GM18867 (cell line): ENCODE data around the gene ADORA3.

ENCODE experiments used
- ATAC-seq: cut with Tn5 transposase; IDR thresholded peaks from one replicate; pipeline ENCODE4 v1.9.1; 2021; ENCODE audit warnings: mild to moderate bottlenecking, moderate library complexity; ENCODE audit not compliant: unreplicated experiment

The ADORA3 gene

DNA sequence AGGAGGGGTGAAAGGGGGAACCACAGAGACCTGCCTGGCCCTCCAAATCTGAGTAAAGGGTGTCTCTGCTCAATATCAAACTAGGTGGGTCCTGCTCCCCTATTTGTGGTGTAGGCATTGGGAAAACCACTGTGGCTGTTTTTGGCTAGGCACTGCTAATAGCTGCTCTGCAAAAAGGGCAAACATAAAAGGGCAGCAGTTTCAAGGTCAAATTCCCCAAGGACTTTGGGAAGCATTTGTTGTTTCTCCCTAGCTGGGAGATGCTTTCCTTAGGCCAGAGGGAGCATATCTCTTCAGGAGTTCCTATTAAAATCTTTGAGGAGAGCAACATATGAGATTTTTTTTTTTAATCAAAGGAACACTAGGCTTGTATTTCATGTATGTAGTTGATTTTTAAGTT lies 27.2 kb downstream of the ADORA3 start:
- ATAC-seq: no peak

DNA sequence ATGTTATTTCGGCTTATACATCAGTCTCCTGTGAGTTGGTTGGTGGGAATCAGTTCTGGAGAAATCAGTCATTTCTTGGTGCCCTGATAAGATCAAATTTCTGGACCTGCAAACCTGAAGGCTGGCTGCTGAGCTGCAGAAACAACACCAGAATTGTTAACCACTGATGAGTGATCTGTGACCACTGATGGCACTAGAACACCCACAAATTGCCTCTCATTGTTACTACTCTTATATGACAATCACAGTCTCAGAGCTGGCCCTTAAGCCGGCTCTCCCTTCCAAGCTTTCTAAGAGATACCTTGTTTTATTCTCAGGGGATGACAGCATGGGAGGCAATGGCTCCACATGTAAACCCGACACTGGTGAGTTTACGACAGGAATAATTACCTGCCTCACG lies 27.7 kb downstream of the ADORA3 start:
- peak; percentile 43 for ATAC-seq

DNA sequence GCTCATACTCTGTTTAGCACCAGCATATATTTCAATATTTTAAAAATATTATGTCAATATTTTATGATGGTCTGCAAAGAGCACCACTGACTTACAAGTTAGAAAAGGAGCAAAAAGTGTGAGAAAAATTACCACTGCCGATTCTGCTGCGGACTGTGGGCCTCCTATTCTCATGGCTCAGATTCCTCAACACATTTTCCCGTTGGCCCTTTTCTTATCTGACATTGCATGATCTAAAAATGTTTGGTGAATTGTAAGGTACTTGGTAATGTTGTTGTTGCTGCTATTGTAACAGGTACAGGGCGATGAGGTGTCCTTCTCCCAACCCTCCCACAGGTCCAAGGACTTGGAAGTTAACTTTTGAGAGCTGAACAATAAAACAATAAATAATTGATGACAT lies 28.9 kb downstream of the ADORA3 start:
- ATAC-seq: no peak

DNA sequence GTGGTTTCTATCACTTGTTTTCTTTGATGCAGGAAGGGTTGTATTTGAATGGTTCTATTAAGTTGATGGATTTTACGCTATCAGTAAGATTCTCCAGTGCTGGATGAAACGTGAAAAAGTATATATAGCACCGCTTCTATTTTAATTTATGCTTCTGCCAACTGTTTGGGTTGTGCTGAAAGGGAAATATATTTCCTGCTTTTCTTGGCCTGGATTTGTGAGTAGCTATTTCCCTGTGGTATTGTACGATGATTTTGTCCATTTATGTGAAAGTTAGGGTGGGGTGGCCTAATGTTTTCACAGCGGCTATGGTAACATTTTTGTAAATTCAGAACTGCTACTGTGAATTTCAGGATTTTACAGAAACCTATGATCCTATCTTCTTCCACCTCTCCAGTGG lies 29.3 kb downstream of the ADORA3 start:
- ATAC-seq: no peak

DNA sequence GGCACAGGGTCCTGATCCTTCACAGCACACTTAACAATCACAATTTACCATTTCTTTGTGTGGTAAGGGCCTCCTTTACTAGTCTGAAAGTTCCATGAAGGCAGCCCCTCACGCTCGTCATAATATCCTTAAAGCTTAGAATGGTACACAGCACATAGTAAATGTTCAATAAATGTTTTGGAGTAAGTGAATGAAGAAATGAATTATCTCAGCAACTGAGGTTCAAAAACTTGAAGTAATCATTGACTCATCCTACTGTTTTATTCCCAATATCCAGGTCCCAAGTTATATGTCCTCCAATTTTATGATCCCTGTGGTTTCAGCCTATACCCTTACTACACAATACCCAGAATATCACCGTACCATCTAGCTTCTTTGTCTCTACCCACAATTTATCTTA lies 31.9 kb downstream of the ADORA3 start:
- ATAC-seq: no peak

DNA sequence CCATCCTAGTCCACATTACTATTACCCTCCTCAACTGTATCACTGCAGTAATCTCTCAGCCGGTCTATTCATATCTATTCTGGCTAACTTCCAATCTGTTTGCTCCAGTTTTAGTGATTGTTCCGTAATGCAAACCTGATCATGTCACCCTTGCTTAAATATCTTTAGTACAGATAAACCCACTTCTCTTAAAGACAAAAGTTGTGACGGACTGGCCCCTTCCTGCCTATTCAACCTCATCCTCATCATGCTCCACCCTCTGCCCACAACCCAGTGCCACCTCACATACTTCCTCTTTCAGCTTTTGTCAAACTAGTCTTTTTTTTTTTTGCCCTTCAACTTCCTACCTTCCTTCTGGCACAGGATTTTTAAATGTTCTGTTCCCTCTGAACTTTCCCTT lies 32.4 kb downstream of the ADORA3 start:
- ATAC-seq: peak; percentile 69

DNA sequence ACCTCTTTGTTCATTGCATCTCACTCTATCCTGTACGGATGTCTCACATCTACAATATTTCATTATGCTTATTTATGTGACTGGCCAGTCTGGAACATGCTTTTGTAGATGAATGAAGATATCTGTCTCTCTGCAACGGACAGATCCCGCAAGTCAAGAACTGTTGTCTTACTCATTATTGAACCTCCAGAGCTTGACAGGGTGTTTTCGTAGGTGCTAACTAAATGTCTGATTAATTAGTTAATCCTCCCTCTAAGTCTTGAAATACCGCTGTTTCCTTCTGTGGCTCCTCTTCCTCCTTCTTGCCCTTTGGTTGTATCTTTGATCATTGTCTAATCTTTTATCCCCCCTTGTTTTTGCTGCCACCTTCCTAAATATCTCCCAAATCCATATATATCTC lies 32.8 kb downstream of the ADORA3 start:
- no peak for ATAC-seq

DNA sequence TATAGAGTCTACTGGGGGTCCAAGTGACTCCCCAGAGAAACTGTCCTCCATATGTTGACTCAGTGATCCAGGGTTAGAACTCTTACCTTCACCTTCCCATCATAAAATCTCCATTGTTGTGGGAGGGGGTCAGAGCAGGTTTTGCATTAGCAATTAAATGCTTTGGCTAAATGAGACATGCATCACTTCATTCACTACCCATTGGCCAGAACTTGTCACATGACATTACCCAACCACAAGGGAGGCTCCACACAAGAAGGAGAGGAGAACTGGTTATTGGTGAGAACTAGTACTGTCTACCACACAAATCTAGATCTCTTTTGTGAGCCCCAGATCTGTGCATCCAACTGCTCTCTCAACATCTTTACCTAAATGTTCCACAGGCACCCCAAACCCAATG lies 33.9 kb downstream of the ADORA3 start:
- ATAC-seq: no peak

DNA sequence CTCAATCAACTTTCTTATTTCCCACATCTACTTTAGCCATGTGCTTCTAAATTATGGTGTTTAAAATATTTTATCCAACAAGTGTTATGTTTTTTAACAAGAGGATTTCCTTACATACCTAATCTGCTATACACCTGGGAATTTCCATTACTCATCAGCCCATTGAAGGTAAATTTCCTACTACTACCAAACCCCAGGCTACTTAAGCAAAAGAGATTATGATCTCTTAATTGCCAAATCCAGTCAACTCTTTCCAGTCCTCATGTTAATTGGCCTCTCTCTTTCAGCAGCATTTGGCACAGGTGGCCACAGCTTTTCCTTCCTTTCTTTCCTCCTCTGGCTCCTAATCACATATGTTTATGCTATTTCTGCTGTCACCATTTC lies 34.7 kb downstream of the ADORA3 start:
- ATAC-seq: no peak

DNA sequence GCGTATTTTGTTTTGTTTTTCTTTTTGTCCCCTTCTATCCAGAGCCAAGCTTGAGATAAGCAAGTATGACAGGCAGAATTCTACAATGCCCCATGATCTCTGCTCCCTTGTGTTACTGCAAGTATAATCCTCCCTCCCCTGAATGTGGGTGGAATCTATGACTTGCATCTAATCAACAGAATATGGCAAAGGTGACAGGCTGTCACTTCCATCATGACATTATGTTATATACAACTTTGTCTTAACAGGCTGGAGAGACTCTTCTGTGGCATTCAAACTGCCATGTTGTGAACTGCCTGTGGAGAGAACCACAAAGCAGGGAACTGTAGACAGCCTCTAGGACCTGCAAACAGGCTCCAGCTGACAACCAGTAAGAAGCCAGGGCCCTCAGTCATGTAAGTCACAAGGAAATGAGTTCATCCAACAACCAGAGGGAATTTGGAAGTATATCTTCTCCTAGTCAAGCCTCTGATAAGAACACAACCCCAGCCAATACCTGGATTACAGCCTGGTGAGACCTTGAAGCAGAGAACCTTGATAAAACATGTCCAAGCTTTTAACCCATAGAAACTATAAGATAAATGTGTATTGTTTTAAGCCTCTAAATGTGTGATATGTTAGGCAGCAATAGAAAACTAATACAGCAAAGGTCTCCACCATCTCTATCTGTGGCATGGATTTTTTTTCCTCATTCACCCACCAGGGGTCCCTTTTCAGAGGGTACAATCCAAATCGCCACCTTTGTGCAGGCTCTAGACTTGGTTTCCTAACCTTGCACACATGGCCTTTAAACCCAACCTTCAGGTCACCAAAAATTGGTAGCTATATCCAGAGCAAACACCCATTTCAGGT lies 35.3 kb downstream of the ADORA3 start:
- ATAC-seq: no peak

DNA sequence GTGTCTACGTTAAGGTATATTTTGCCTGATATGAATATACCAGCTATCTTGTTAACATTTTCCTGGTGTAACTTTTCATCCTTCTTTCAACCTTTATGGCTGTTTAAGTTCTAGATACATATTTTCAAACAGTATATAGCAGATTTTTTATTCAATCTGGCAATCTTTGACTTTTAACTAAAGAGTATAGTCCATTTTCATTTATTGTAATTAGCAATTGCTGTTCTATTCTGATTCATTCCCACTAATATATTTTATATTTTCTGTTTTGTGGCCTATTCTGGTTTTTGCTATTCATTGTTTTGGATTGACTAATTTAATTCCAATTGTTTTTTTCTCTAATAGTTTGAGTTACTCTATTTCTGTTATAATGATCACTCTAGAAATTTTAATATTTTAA lies 37.0 kb downstream of the ADORA3 start:
- ATAC-seq: no peak

DNA sequence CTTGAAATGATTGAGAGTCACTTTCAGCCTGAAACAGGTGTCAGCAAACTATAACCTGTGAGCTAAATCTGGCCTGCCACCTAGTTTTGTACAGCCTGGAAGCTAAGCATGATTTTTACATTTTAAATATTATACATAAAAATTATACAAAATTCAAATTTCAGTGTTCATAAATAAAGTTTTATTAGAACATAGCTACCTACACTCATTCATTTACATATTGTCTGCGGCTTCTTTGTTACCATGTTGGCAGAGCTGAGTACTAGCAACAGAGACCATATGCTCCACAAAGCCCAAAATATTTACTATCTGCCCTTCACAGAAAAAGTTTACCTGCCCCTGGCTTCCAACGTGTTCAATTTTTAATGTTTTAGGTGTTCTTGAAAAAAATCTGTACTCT lies 37.7 kb downstream of the ADORA3 start:
- ATAC-seq: no peak

DNA sequence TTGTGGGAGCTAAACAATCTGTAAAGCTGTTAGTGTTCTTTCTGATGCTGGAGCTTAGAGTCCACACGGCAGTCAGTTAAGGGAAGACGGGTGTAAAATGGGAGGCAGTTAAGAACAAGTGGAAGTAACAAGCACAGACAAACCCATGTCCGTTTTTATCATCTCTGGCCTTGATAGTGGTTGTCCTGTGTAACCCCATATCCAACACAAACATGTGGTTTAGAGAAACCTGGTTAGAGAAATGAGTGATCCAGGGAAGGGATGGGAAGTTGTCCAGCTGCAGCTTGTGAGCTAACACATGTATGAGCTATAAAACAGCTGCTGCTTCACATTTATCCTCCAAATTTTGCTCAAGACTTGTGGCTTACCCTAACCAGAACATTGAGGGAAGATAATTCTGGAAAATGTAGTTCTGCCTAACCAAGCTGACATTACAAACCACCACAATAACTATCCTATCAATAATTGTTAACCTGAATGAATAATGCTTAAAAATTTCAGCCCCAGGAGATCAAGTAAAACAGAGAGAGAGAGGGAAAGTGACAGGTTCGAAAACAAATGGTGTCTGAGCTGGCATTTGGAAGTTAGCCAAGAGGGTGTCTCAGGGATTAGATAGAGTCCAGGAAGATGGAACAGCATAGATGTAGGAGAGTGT lies 40.3 kb downstream of the ADORA3 start:
- ATAC-seq: no peak

DNA sequence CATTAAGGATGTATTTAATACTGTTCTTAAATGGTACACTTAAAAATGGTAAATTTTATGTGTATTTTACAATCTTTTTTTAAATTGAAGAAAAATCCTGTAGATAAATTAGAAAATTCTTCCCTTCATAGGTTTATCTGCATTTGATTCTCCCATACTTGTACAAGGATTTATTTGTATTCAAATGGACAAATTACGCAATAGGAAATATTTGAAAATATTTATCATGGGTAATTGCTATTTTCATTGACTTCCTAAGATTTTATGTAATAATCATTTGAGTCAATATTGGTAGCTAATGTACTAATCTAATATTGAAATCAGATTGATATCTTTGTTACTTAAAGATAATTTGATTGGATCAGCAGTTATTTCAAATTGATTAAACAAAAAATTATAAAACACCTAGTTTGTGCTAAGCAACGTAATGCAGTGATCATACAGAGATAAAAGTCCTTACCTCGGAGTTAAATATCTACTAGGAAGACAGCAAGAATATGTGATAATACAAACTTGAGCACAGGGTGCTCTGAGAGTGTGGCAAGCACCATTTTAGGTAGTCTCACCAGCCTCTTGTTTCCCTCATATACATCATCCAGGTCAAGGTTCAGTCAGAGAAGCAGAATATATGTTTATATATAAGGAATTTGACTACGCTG lies 40.9 kb downstream of the ADORA3 start:
- no peak for ATAC-seq

DNA sequence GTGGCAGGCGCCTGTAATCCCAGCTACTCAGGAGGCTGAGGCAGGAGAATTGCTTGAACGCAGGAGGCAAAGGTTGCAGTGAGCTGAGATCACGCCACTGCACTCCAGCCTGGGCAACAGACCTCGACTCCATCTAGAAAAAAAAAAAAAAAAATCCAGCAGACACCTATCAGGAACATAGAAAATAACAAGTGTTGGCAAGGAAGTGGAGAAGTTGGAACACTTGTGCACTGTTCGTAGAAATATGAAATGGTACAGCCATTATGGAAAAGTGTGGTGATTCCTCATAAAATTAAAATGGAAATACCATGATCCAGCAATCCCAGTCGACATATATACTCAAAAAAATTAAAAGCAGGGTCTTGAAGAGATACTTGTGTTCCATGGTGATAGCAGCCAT lies 41.7 kb downstream of the ADORA3 start:
- no peak for ATAC-seq

DNA sequence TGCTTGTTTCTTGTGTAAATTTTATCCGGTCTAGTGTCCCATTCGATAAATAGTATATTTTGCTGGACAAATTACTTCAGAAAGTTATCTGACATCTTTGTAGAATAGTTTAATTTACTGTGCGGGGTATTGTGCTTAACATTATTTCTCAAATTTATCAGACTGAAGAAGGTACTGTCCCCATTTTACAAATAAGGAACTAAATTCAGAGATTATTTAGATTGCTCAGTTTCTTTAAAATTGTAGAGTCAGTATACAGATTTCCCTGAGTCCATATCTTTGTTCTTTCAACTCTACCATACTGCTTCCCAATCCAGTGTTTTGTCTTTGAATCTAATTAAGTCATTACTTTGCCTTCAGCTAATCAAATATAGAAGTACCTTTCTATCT lies 47.8 kb downstream of the ADORA3 start:
- no peak for ATAC-seq

DNA sequence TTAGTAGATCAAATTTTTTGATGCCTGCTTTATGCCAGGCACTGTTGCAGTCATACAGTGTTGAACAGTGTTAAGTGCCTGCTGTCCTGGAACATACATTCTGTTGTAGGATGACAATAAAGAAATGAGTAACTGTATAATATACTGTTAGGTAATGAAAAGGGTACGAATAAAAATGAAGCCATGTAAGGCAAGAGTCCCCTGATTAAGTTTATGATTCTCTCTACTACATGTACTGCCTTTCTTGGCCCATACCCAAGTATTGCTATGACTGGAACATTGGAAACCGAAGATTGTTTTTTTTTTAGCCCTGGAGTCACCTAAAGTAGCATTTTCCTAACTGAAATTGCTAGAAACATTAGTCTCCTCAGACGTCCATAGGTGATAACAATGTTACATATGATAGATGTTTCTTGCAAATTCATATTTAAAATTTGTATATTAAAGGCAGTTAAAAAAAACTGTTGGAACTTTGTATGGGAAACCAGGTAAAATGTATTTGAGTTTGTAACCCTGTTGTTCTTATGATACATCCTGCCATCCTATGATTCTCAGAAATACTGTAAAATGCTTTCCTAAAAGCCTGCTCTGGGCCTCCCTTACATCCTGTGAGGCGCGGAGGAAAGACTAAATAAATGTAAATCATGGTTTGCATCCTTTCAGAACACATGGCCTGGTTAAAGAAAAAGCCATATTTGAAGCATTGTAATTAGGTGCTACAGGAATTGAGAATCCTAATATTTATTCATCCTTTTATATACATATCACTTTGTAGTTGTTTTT lies 48.4 kb downstream of the ADORA3 start:
- ATAC-seq: no peak

DNA sequence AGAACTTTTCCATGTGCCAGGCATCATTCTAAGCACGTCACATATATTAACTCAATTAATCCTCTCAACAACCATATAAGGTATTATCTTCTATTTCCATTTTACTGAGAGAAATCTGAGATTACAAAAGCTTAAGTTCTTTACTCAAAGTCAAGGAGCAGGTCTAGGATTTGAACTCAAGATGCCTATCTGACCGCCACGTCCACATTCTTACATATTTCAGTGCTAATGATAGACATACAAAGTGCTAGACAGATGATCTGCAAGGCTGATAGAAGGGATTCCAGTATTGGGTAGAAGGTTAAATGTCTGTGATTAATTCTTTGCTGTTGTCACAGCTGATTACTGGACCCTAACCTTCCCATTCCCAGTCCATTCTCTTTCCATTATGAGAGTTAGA lies 49.7 kb downstream of the ADORA3 start:
- no peak for ATAC-seq

DNA sequence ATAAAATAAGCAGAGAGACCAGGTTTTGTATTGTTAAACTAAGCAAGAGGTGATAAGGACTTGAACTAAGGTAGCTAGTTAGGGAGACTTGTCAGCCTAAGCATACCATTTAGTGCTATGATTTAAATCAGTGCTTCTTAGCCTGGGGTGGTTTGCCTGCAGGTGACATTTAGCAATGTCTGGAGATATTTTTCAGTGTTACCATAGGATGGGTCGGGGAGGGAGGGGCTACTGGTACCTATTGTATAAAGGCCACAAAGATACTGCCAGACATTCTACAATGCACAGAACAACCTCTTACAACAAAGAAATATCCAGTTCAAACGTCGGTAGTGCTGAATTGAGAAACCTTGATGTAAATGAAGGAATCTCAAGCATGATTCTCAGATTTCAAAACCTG lies 50.9 kb downstream of the ADORA3 start:
- no peak for ATAC-seq

DNA sequence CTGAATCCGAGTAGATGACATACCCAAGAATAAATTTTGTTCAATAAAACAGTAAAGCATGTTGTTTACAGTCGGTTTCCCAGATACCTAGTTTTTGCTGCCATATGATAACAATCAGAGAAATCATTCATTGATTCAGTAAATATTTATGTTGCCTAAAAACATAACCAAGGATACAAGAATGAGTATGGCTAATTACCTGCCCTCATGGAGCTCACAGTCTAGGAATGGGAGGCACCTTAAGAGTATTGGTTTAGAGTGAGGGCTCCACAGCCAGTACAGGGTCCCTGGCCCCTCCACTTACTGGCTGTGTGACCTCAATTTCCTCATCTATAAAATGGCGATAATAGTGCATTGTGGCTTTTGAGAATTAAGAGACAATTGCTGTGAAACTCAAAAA lies 53.2 kb downstream of the ADORA3 start:
- no peak for ATAC-seq

DNA sequence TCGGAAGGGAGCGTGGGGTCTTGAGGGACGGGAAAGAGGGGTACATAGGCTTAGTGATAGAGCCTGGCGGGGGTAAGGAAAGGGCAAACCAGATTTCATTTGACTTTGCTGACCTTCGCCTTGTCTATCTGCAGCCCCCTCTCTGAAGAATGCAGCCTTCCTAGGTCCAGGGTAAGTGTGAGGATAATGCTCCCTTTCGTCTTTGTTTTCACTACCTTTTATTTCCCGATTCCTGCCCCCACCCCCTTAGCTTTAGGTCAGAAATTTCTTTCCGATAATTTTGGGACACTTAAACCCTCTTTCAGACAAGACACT lies 53.8 kb downstream of the ADORA3 start:
- no peak for ATAC-seq
